Measurements from ENCODE around the gene TBC1D2. TPM values are rescaled to one million over a fixed set of nuclear protein-coding genes. Genes with fewer than 3 reads are reported as not detected.

Gene TBC1D2
- total and polyA plus RNA-seq, 2 of the 13 experiments (the other 11 are each of a cell fraction or from before 2014, with no cell fraction given): 2.0 to 2.8 TPM

GRCh38 chr9:98189412-98189811, 66.0 kb downstream of the TBC1D2 start (continued):
- no peak for TF ChIP-seq FOXM1 (CRISPR knock-in tag; IDR thresholded peaks at IDR 0.05)
- TF ChIP-seq MXD3 (CRISPR knock-in tag; IDR thresholded peaks at IDR 0.05): no peak
- TF ChIP-seq ZSCAN12 (CRISPR knock-in tag; IDR thresholded peaks at IDR 0.05): no peak
- TF ChIP-seq ZMYM3 (CRISPR knock-in tag; IDR thresholded peaks at IDR 0.05): peak; percentile 19; the same call in 1 of the 2 replicates
- TF ChIP-seq YEATS4 (CRISPR knock-in tag; IDR thresholded peaks at IDR 0.05; ENCODE audit: borderline replicate concordance): 0 out of 2 replicates have a peak, but pooled peaks have one; percentile 6
- no peak for TF ChIP-seq FOXO4 (CRISPR knock-in tag; conservative IDR thresholded peaks at IDR 0.05)
- TF ChIP-seq ZNF720 (CRISPR knock-in tag; IDR thresholded peaks at IDR 0.05): no peak
- TF ChIP-seq ZNF629 (CRISPR knock-in tag; conservative IDR thresholded peaks at IDR 0.05): peak; percentile 94
- TF ChIP-seq ZNF543 (CRISPR knock-in tag; IDR thresholded peaks at IDR 0.05): no peak
- TF ChIP-seq ZNF597 (CRISPR knock-in tag; IDR thresholded peaks at IDR 0.05): no peak
- no peak for TF ChIP-seq ATF7 (IDR thresholded peaks at IDR 0.05)
- no peak for TF ChIP-seq ATF7 (CRISPR knock-in tag; IDR thresholded peaks at IDR 0.05)

- Histone ChIP-seq H3K9ac (ENCODE audit: insufficient read depth, low read depth, low read length) (no peak overlapping the region), H3K79me2 (ENCODE audit: insufficient read depth, low read length) (peaks cover 59% of the 10 kb centered on the region), H3K4me2 (ENCODE audit: low read depth, low read length) (no peak overlapping the region), H2AFZ (ENCODE audit: low read length) (no peak overlapping the region), H3K27me3 (ENCODE audit: control insufficient read depth in 1 of 2, insufficient read depth in 2 of 2, low read length in 2 of 2) (no peaks in the 10 kb centered on the region), H4K20me1 (ENCODE audit: insufficient read depth, low read length) (no peaks in the 10 kb centered on the region), H3K36me3 (replicated peaks in 1 of 2; ENCODE audit: control insufficient read depth in 1 of 2, insufficient read depth in 2 of 2, low read length in 2 of 2) (peaks cover 0 to 1% of the 10 kb centered on the region in 2 experiments; a peak in 1 of 5 replicates), H3K27ac (ENCODE audit: extremely low read length, insufficient read depth, low read length) (no peak overlapping the region), H3K9me3 (ENCODE audit: low read length) (no peaks in the 10 kb centered on the region), H3K4me3 (replicated peaks in 1 of 3; ENCODE audit: insufficient read depth in 1 of 3, low read depth in 2 of 3, low read length in 3 of 3) (no peak overlapping the region), H3K4me1 (ENCODE audit: insufficient read depth, low read length) (peaks cover 53% of the 10 kb centered on the region)
- no TSS peak for BruUV-seq (replicated peaks)
- FAIRE-seq: no peak
- CTCF ChIA-PET (ENCODE audit: low intra/inter-chr PET ratio, low total read pairs): no interaction called here
- intact Hi-C loops (cut with micrococcal nuclease; ENCODE audit: unreplicated experiment) (no loop called here), in situ Hi-C loops (cut with HindIII; ENCODE audit: extremely low pct_ligation_motif_present, low pct_unique_long_range_greater_than_20kb) (no loop called here)
- TF ChIP-seq ELF4 (CRISPR knock-in tag; IDR thresholded peaks at IDR 0.05; ENCODE audit: borderline replicate concordance) (no peak), ZNF281 (CRISPR knock-in tag; IDR thresholded peaks at IDR 0.05; ENCODE audit: borderline replicate concordance) (no peak)
- 95% methylated on average over 5 of the region's 5 CpGs for WGBS (ENCODE audit: low lambda C conversion rate)
- ATAC-seq: no peak
- POLR2A ChIA-PET: no interaction called here
- no peak for DNase-seq (ENCODE audit: low spot score)
Measured at GRCh38 chr9:98187926-98188325, 67.5 kb downstream of the TBC1D2 start.

Data from HepG2 (cell line).